IMR-90 (cell line): ENCODE measurements around the gene PAK5. TPM values are rescaled to one million over a fixed set of nuclear protein-coding genes. Genes with fewer than 3 reads are reported as not detected.

ENCODE experiments used
- ATAC-seq: fragments of 200-7000 bp; cut with Tn5 transposase; 2 replicates; pipeline ENCODE4 v1.9.1; 2020; ENCODE audit warnings: low read depth, mild to moderate bottlenecking, moderate library complexity
- BruUV-seq: library from RNA; stranded (reverse); fragments of 400-500 nt; replicated peaks from 2 replicates; lab custom pipeline; 2021; lab: Mats Ljungman, UMichigan
- CTCF ChIA-PET: fragments of 300-600 bp; formaldehyde crosslinking; extraction: SDS; loops from one replicate; lab custom pipeline; 2021; ENCODE audit warnings: antibody characterized with exemption; lab: Yijun Ruan, JAX
- POLR2A ChIA-PET: fragments of 300-600 bp; sonication (Branson Sonifier 250); formaldehyde crosslinking; loops from one replicate; lab custom pipeline; 2022; ENCODE audit warnings: antibody characterized with exemption; ENCODE audit not compliant: unreplicated experiment; lab: Charles Lee
- DNase-seq: peaks from one replicate; pipeline ENCODE4 v3.0.0; 2013
- H2AFZ ChIP-seq: replicated peaks from 2 replicates; pipeline ENCODE3; 2013; ENCODE audit warnings: low read length, mild to moderate bottlenecking; ENCODE audit not compliant: poor library complexity
- H2AK5ac ChIP-seq: 2 replicates; pipeline ENCODE4 v1.6.1; 2013; ENCODE audit warnings: low read depth, low read length, inconsistent platforms
- H2AK9ac ChIP-seq: replicated peaks from 2 replicates; pipeline ENCODE3; 2013; ENCODE audit warnings: mild to moderate bottlenecking, low read depth, low read length, moderate library complexity; ENCODE audit not compliant: poor library complexity
- H2BK120ac ChIP-seq: 2 replicates; pipeline ENCODE4 v1.6.1; 2013; ENCODE audit warnings: low read depth, low read length, inconsistent platforms
- H2BK15ac ChIP-seq: 3 replicates; pipeline ENCODE4 v1.6.1; 2013; ENCODE audit warnings: low read depth, low read length, inconsistent platforms
- H2BK20ac ChIP-seq: 2 replicates; pipeline ENCODE4 v1.6.1; 2013; ENCODE audit warnings: low read depth, mild to moderate bottlenecking, inconsistent platforms, low read length, moderate library complexity
- H2BK5ac ChIP-seq: 2 replicates; pipeline ENCODE4 v1.6.1; 2013; ENCODE audit warnings: mild to moderate bottlenecking, low read depth, low read length, inconsistent platforms; ENCODE audit not compliant: poor library complexity, severe bottlenecking
- H3K14ac ChIP-seq: replicated peaks from 2 replicates; pipeline ENCODE4 v1.6.1; 2013; ENCODE audit warnings: low read depth, low read length, inconsistent platforms
- H3K18ac ChIP-seq: 2 replicates; pipeline ENCODE4 v1.6.1; 2013; ENCODE audit warnings: low read depth, low read length, control low read depth
- H3K23ac ChIP-seq: 2 replicates; pipeline ENCODE4 v1.6.1; 2013; ENCODE audit warnings: low read depth, low read length, inconsistent platforms
- H3K27ac ChIP-seq: 2 replicates; pipeline ENCODE4 v1.5.1; 2013; ENCODE audit warnings: mild to moderate bottlenecking, control low read depth, low read length; ENCODE audit not compliant: insufficient read depth
- H3K27me3 ChIP-seq: 2 replicates; pipeline ENCODE4 v1.6.1; 2013; ENCODE audit warnings: low read length; ENCODE audit not compliant: control insufficient read depth, insufficient read depth
- H3K36me3 ChIP-seq: 2 replicates; pipeline ENCODE4 v1.6.1; 2013; ENCODE audit warnings: low read length, mixed read lengths; ENCODE audit not compliant: control insufficient read depth, insufficient read depth
- H3K4ac ChIP-seq: 2 replicates; pipeline ENCODE4 v1.6.1; 2013; ENCODE audit warnings: low read depth, low read length, inconsistent platforms
- H3K4me1 ChIP-seq: 2 replicates; pipeline ENCODE4 v1.6.1; 2013; ENCODE audit warnings: low read length, mixed read lengths; ENCODE audit not compliant: control insufficient read depth, insufficient read depth
- H3K4me2 ChIP-seq: 2 replicates; pipeline ENCODE4 v1.6.1; 2013; ENCODE audit warnings: low read depth, mild to moderate bottlenecking, control low read depth, low read length, moderate library complexity
- H3K4me3 ChIP-seq: 2 replicates; pipeline ENCODE4 v1.5.1; 2013; ENCODE audit warnings: low read depth, mild to moderate bottlenecking, control low read depth, low read length, moderate library complexity; ENCODE audit not compliant: insufficient read depth
- H3K56ac ChIP-seq: 2 replicates; pipeline ENCODE4 v1.6.1; 2013; ENCODE audit warnings: low read length, inconsistent platforms; ENCODE audit not compliant: insufficient read depth; ENCODE audit errors: extremely low read depth
- H3K79me1 ChIP-seq, 2 experiments: 2 replicates each; pipeline ENCODE4 v1.6.1; 2013; ENCODE audit warnings: low read length in 2 of 2, inconsistent platforms in 1 of 2, low read depth in 1 of 2
- H3K9ac ChIP-seq: 2 replicates; pipeline ENCODE4 v1.6.1; 2013; ENCODE audit warnings: low read depth, low read length, control low read depth
- H3K9me1 ChIP-seq: 2 replicates; pipeline ENCODE4 v1.6.1; 2013; ENCODE audit warnings: low read length, inconsistent platforms; ENCODE audit not compliant: insufficient read depth
- H3K9me3 ChIP-seq: 2 replicates; pipeline ENCODE4 v1.6.1; 2013; ENCODE audit warnings: low read length; ENCODE audit not compliant: control insufficient read depth, insufficient read depth
- H4K20me1 ChIP-seq: 2 replicates; pipeline ENCODE4 v1.6.1; 2013; ENCODE audit warnings: low read length, inconsistent platforms; ENCODE audit not compliant: insufficient read depth
- H4K5ac ChIP-seq: 2 replicates; pipeline ENCODE4 v1.6.1; 2013; ENCODE audit warnings: mild to moderate bottlenecking, low read depth, low read length, control low read depth
- H4K8ac ChIP-seq, 2 experiments: 2 replicates each; pipeline ENCODE4 v1.6.1; 2013; ENCODE audit warnings: low read depth in 2 of 2, low read length in 2 of 2, control low read depth in 1 of 2, inconsistent platforms in 1 of 2
- H4K91ac ChIP-seq: 2 replicates; pipeline ENCODE4 v1.6.1; 2013; ENCODE audit warnings: low read depth, low read length, inconsistent platforms; ENCODE audit not compliant: insufficient read depth
- ELK1 ChIP-seq: fragments of 150-350 bp; IDR thresholded peaks from 2 replicates; pipeline ENCODE4 v1.6.1; 2016; ENCODE audit warnings: low read depth, mild to moderate bottlenecking, low read length, moderate library complexity, borderline replicate concordance
- MAFK ChIP-seq: IDR thresholded peaks from 2 replicates; pipeline ENCODE4 v1.6.1; 2012; ENCODE audit warnings: low read depth, low read length, improper control_type of control experiment
- MAZ ChIP-seq: IDR thresholded peaks from 2 replicates; pipeline ENCODE4 v1.6.1; 2012; ENCODE audit warnings: low read depth, mild to moderate bottlenecking, low read length, improper control_type of control experiment, moderate library complexity, borderline replicate concordance
- MXI1 ChIP-seq: IDR thresholded peaks from 2 replicates; pipeline ENCODE4 v1.6.1; 2012; ENCODE audit warnings: low read depth, mild to moderate bottlenecking, low read length, moderate library complexity, borderline replicate concordance
- NFE2L2 ChIP-seq: fragments of 150-350 bp; IDR thresholded peaks from 2 replicates; pipeline ENCODE4 v1.6.1; 2016; ENCODE audit warnings: low read depth, mild to moderate bottlenecking, low read length
- RAD21 ChIP-seq: IDR thresholded peaks from 2 replicates; pipeline ENCODE4 v1.6.1; 2012; ENCODE audit warnings: low read length, improper control_type of control experiment
- RCOR1 ChIP-seq: IDR thresholded peaks from 2 replicates; pipeline ENCODE4 v1.6.1; 2012; ENCODE audit warnings: mild to moderate bottlenecking, low read length, improper control_type of control experiment; ENCODE audit not compliant: insufficient replicate concordance
- RFX5 ChIP-seq: IDR thresholded peaks from 2 replicates; pipeline ENCODE4 v1.8.0; 2012; ENCODE audit warnings: low read depth, mild to moderate bottlenecking, low read length, moderate library complexity
- SMC3 ChIP-seq: fragments of 150-350 bp; IDR thresholded peaks from 2 replicates; pipeline ENCODE4 v1.6.1; 2016; ENCODE audit warnings: low read depth, mild to moderate bottlenecking, antibody characterized with exemption, low read length, moderate library complexity
- USF2 ChIP-seq: fragments of 150-350 bp; IDR thresholded peaks from 2 replicates; pipeline ENCODE4 v1.6.1; 2017; ENCODE audit warnings: mild to moderate bottlenecking, antibody characterized with exemption, low read length, low read depth
- WGBS, 2 experiments: methylation state at CpG; one replicate each; pipeline versions ENCODE4 v1.1.5 to v1.1.7; 2013; ENCODE audit warnings: missing lambda C conversion rate in 2 of 2; ENCODE audit not compliant: insufficient read length in 1 of 2; ENCODE audit errors: extremely low coverage in 2 of 2; 5-methylcytosine and 5-hydroxymethylcytosine counted together
- dilution Hi-C: fragments of 300-500 bp; cut with HindIII; formaldehyde crosslinking; loops from one replicate; pipeline ENCODE4 v1.14.3; 2018; ENCODE audit warnings: low sequenced_read_pairs; ENCODE audit not compliant: unreplicated experiment
- in situ Hi-C: fragments of 300-500 bp; cut with MboI; formaldehyde crosslinking; loops from 3 replicates; pipeline ENCODE4 v1.14.3; 2019; ENCODE audit warnings: low sequenced_read_pairs, inconsistent platforms, mixed read lengths
- intact Hi-C: fragments of 100-400 bp; cut with micrococcal nuclease; formaldehyde crosslinking; loops from 2 replicates; pipeline ENCODE4 v1.10.0; 2022
- polyA plus RNA-seq, 3 experiments: library from polyadenylated mRNA; depleted of rRNA; stranded (reverse); fragments of >200 nt; gene quantifications; 2 replicates each; pipeline ENCODE4 v1.2.3, GENCODE V29; 2012; ENCODE audit warnings: low replicate concordance in 1 of 3
- total RNA-seq: library from RNA; depleted of rRNA; stranded (reverse); fragments of >200 nt; gene quantifications from 2 replicates; pipeline ENCODE4 v1.2.3, GENCODE V29; 2012

Gene PAK5
- total and polyA plus RNA-seq, 2 of the 4 experiments (the other 2 are of a cell fraction), result not detected

- ATAC-seq (peak; percentile 14; the same call in 1 of the 2 replicates), DNase-seq (no peak)
- in situ Hi-C loops (no loop called here), intact Hi-C loops (no loop called here), dilution Hi-C loops (no loop called here)
- 19% methylated on average over 31 of the region's 31 CpGs; no CpG with 5 or more reads in 1 of the 2 experiments for WGBS, 2 experiments
- no peak overlapping the region for H2BK20ac ChIP-seq
- H2AK9ac ChIP-seq, result no peak overlapping the region
- no peak overlapping the region for H2BK120ac ChIP-seq
- ChIA-PET POLR2A (no interaction called here), CTCF (no interaction called here)
- H3K4ac ChIP-seq, result no peak overlapping the region
- H3K27ac ChIP-seq, result no peak overlapping the region
- TF ChIP-seq USF2 (no peak), SMC3 (no peak), RFX5 (no peak), ELK1 (no peak), NFE2L2 (no peak), RCOR1 (no peak), RAD21 (no peak), MXI1 (no peak), MAZ (no peak), MAFK (no peak)
- H4K20me1 ChIP-seq, result no peaks in the 10 kb centered on the region; the same call in 1 of the 2 replicates
- H3K9me1 ChIP-seq, result no peaks in the 10 kb centered on the region
- no peak overlapping the region for H3K4me3 ChIP-seq
- H3K9ac ChIP-seq, result no peak overlapping the region
- H3K56ac ChIP-seq, result no peak overlapping the region
- no peak overlapping the region for H3K23ac ChIP-seq
- H3K4me2 ChIP-seq, result no peak overlapping the region; the same call in 1 of the 2 replicates
- H3K27me3 ChIP-seq, result peaks cover 59% of the 10 kb centered on the region
- H3K36me3 ChIP-seq, result no peaks in the 10 kb centered on the region
- H4K8ac ChIP-seq, result no peak overlapping the region
- H2BK5ac ChIP-seq, result no peak overlapping the region
- no peak overlapping the region for H4K91ac ChIP-seq
- H2AK5ac ChIP-seq, result no peak overlapping the region
- no peak overlapping the region for H3K18ac ChIP-seq
- H3K79me1 ChIP-seq, result no peaks in the 10 kb centered on the region
- no peak overlapping the region for H4K5ac ChIP-seq
- peaks cover 5% of the 10 kb centered on the region; the same call in 1 of the 2 replicates for H3K9me3 ChIP-seq
- H2AFZ ChIP-seq, result peak overlapping the region; percentile 23
- H2BK15ac ChIP-seq, result no peak overlapping the region
- H3K4me1 ChIP-seq, result no peaks in the 10 kb centered on the region
- BruUV-seq, result no TSS peak
- H3K14ac ChIP-seq, result no peak overlapping the region
Observed at GRCh38 chr20:9506964-9507369, 331.9 kb downstream of the PAK5 start.
